ENCODE data around the gene MYO5B.

DNA sequence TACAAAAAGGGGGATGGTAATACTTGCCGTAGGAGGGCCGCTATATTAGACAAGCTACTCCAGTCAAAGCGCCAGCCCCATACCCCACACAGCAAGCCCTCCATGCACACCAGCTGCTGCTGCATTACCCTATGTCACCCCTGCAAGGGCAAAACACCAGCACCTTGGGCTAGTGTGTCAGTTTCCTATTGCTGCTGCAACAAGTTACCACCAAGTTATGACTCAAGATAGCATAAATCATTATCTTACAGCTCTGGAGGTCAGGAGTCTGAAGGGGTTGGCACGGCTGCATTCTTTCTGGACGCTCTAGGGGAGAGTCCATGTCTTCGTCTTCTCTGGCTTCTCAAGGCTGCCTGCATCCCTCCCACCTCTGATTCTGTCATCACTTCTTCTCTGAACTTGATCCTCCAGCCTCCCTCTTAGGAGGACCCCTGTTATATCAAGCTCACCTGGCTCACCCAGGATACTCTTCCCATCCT, 293.0 kb downstream of the MYO5B start:
- TF ChIP-seq, protein P1, sequence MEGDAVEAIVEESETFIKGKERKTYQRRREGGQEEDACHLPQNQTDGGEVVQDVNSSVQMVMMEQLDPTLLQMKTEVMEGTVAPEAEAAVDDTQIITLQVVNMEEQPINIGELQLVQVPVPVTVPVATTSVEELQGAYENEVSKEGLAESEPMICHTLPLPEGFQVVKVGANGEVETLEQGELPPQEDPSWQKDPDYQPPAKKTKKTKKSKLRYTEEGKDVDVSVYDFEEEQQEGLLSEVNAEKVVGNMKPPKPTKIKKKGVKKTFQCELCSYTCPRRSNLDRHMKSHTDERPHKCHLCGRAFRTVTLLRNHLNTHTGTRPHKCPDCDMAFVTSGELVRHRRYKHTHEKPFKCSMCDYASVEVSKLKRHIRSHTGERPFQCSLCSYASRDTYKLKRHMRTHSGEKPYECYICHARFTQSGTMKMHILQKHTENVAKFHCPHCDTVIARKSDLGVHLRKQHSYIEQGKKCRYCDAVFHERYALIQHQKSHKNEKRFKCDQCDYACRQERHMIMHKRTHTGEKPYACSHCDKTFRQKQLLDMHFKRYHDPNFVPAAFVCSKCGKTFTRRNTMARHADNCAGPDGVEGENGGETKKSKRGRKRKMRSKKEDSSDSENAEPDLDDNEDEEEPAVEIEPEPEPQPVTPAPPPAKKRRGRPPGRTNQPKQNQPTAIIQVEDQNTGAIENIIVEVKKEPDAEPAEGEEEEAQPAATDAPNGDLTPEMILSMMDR (conservative IDR thresholded peaks at IDR 0.05; ENCODE audit: low read depth, low read length) = no peak
- no peak for TF ChIP-seq POLR2A (IDR thresholded peaks at IDR 0.05; ENCODE audit: low read depth, low read length)
- TF ChIP-seq CEBPB (IDR thresholded peaks at IDR 0.05; ENCODE audit: low read depth, low read length) = no peak
- TF ChIP-seq NFE2L2 (IDR thresholded peaks at IDR 0.05; ENCODE audit: low read depth, low read length) = no peak
- TF ChIP-seq MAFK (IDR thresholded peaks at IDR 0.05; ENCODE audit: low read depth, low read length) = no peak

Data from IMR-90 (cell line).